Measurements from ENCODE around the gene TAF12. TPM values are rescaled to one million over a fixed set of nuclear protein-coding genes. Genes with fewer than 3 reads are reported as not detected.
"Not testable (repeated sequence)": the region's sequence is repeated elsewhere in the genome, so short reads cannot be mapped to it uniquely, and the experiment has no call there.

Gene TAF12, protein sequence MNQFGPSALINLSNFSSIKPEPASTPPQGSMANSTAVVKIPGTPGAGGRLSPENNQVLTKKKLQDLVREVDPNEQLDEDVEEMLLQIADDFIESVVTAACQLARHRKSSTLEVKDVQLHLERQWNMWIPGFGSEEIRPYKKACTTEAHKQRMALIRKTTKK
- total RNA-seq (2021; ENCODE audit: unreplicated experiment) (33.9 TPM), Bru-seq, nascent RNA (percentile 67 among the genes with signal in this experiment), BruChase-seq, experiment 1, labeled RNA remaining after a 2-hour chase (percentile 72 among the genes with signal in this experiment), BruChase-seq, experiment 2, labeled RNA remaining after a 6-hour chase (percentile 76 among the genes with signal in this experiment)
- 34.0 TPM for polyA plus RNA-seq (2012; ENCODE audit: insufficient read length)
- long read RNA-seq, transcript TAF12-202 (6 exons, 1,334 nt): major isoform, 38 of 46 reads
- long read RNA-seq, partial matches to known transcripts: 4 of 46 reads
- long read RNA-seq, other reads (novel, unspliced or antisense): 3 of 46 reads

- TF ChIP-seq, protein P1, sequence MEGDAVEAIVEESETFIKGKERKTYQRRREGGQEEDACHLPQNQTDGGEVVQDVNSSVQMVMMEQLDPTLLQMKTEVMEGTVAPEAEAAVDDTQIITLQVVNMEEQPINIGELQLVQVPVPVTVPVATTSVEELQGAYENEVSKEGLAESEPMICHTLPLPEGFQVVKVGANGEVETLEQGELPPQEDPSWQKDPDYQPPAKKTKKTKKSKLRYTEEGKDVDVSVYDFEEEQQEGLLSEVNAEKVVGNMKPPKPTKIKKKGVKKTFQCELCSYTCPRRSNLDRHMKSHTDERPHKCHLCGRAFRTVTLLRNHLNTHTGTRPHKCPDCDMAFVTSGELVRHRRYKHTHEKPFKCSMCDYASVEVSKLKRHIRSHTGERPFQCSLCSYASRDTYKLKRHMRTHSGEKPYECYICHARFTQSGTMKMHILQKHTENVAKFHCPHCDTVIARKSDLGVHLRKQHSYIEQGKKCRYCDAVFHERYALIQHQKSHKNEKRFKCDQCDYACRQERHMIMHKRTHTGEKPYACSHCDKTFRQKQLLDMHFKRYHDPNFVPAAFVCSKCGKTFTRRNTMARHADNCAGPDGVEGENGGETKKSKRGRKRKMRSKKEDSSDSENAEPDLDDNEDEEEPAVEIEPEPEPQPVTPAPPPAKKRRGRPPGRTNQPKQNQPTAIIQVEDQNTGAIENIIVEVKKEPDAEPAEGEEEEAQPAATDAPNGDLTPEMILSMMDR (IDR thresholded peaks at IDR 0.05): peak; percentile 75
- TF ChIP-seq SIN3A (IDR thresholded peaks at IDR 0.05; ENCODE audit: borderline replicate concordance, insufficient read depth, low read depth, low read length) (peak; percentile 94), REST (IDR thresholded peaks at IDR 0.05; ENCODE audit: insufficient read depth in 1 of 2, low read depth in 2 of 2, low read length in 1 of 2) (peak; percentile 42 to 61; a peak in 2 of 4 replicates), TCF7L2 (IDR thresholded peaks at IDR 0.05; ENCODE audit: low read depth, low read length) (peak; percentile 46; the same call in 1 of the 2 replicates), POLR2AphosphoS5 (IDR thresholded peaks at IDR 0.05; ENCODE audit: low read depth, low read length) (peak; percentile 98)
- peak; percentile 96 for ATAC-seq
- CTCF ChIA-PET: interaction anchor here (0.6 to 1.1 kb wide), 6 partner anchors 24 to 234 kb away, joined by 3 to 21 read pairs (median 3); partner anchors contain the start of gene YTHDF2
- H3K27me3 ChIP-seq (ENCODE audit: control insufficient read depth, insufficient read depth, low read length): no peaks in the 10 kb centered on the region
- DNase-seq (ENCODE audit: low read depth, low spot score): peak; percentile 87
- in situ Hi-C loops (cut with HindIII; ENCODE audit: low pct_unique_long_range_greater_than_20kb, low sequenced_read_pairs): no loop called here
- peaks cover 4% of the 10 kb centered on the region; the same call in 1 of the 2 replicates for H3K36me3 ChIP-seq (ENCODE audit: control insufficient read depth, insufficient read depth, low read length)
- intact Hi-C loops (cut with micrococcal nuclease; ENCODE audit: unreplicated experiment): loop anchor here (10.0 kb wide), 1 partner anchor 232 kb away; no protein-coding TSS in a partner anchor
- H3K4me3 ChIP-seq (ENCODE audit: low read depth in 2 of 2, low read length in 2 of 2): peak within 1 kb of the TSS; percentile 78 to 88
- no peaks in the 10 kb centered on the region for H3K9me3 ChIP-seq (ENCODE audit: control insufficient read depth, insufficient read depth, low read depth, low read length)
- H3K4me1 ChIP-seq (ENCODE audit: control insufficient read depth, insufficient read depth, low read length): peaks cover 7% of the 10 kb centered on the region; the same call in 1 of the 2 replicates
- H3K27ac ChIP-seq (ENCODE audit: low read length): peak within 1 kb of the TSS; percentile 95
- TSS peak; percentile 99 for BruUV-seq (replicated peaks)
- POLR2A ChIA-PET: interaction anchor here (0.6 to 1.0 kb wide), 14 partner anchors 13 to 614 kb away, joined by 3 to 12 read pairs (median 6); partner anchors contain the start of gene GMEB1
Measured at GRCh38 chr1:28642847-28643635, at the start of gene TAF12. Gene TAF12, minus strand, starts transcription at chr1:28643067. Its CDS starts 20,986 bp downstream, at chr1:28622081.

DNA sequence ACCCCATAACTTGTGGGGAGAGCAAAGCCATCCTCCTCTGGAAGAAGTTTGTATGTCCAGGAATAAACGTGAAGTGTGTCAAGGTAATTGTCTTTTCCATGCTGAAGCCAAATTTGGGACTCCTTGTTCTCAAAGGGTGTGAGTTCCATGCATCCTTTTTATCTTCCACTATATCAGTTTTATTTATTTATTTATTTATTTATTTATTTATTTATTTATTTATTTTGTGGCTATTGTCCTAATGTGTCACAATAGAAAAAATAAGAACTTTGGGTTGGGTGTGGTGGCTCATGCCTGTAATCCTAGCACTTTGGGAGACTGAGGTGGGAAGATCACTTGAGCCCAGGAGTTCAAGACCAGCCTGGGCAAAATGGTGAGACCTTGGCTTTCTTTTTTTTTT, 48.8 kb upstream of the TAF12 start:
- H3K27me3 ChIP-seq (ENCODE audit: control insufficient read depth, insufficient read depth, low read length); in situ Hi-C loops (cut with HindIII; ENCODE audit: low pct_unique_long_range_greater_than_20kb, low sequenced_read_pairs); ATAC-seq; intact Hi-C loops (cut with micrococcal nuclease; ENCODE audit: unreplicated experiment); CTCF ChIA-PET; H3K27ac ChIP-seq (ENCODE audit: low read length); H3K4me1 ChIP-seq (ENCODE audit: control insufficient read depth, insufficient read depth, low read length); H3K4me3 ChIP-seq (ENCODE audit: low read depth in 2 of 2, low read length in 2 of 2); POLR2A ChIA-PET; H3K9me3 ChIP-seq (ENCODE audit: control insufficient read depth, insufficient read depth, low read depth, low read length); DNase-seq (ENCODE audit: low read depth, low spot score); BruUV-seq (replicated peaks); H3K36me3 ChIP-seq (ENCODE audit: control insufficient read depth, insufficient read depth, low read length): not testable (repeated sequence)

Data from Panc1 (cell line).